8988T (cell line): ENCODE measurements around the gene MCCC2.
"Not testable (repeated sequence)": the region's sequence is repeated elsewhere in the genome, so short reads cannot be mapped to it uniquely, and the experiment has no call there.

ENCODE experiments used
- DNase-seq: peaks from one replicate; pipeline ENCODE4 v3.0.0; 2011

MCCC2 gene

GRCh38 chr5:71600783-71601182, 13.6 kb downstream of the MCCC2 start:
- DNase-seq: no peak

- DNase-seq: no peak
These were observed 14.3 kb downstream of the MCCC2 start for GRCh38 chr5:71601222-71602026.

GRCh38 chr5:71609916-71610315, 22.8 kb downstream of the MCCC2 start:
- not testable (repeated sequence) for DNase-seq

- DNase-seq: no peak
These were observed 28.7 kb downstream of the MCCC2 start for GRCh38 chr5:71615809-71616208.

GRCh38 chr5:71620630-71621029, 33.5 kb downstream of the MCCC2 start:
- DNase-seq: no peak

- no peak for DNase-seq
These were observed 34.1 kb downstream of the MCCC2 start for GRCh38 chr5:71621268-71621667.

- no peak for DNase-seq
These were observed 34.6 kb downstream of the MCCC2 start for GRCh38 chr5:71621741-71622140.

- no peak for DNase-seq
These were observed 36.2 kb downstream of the MCCC2 start for GRCh38 chr5:71623221-71623794.

GRCh38 chr5:71629950-71630349, 42.8 kb downstream of the MCCC2 start:
- no peak for DNase-seq

- no peak for DNase-seq
These were observed 43.9 kb downstream of the MCCC2 start for GRCh38 chr5:71631070-71631469.

- no peak for DNase-seq
These were observed 45.0 kb downstream of the MCCC2 start for GRCh38 chr5:71632168-71632567.

GRCh38 chr5:71633255-71634155, 46.4 kb downstream of the MCCC2 start:
- DNase-seq: no peak

- no peak for DNase-seq
These were observed 50.0 kb downstream of the MCCC2 start for GRCh38 chr5:71637133-71637532.

- DNase-seq: no peak
These were observed 53.3 kb downstream of the MCCC2 start for GRCh38 chr5:71640408-71640807.

- no peak for DNase-seq
These were observed 57.9 kb downstream of the MCCC2 start for GRCh38 chr5:71645030-71645429.

GRCh38 chr5:71650940-71651339, 63.8 kb downstream of the MCCC2 start:
- DNase-seq: not testable (repeated sequence)

GRCh38 chr5:71651579-71651978, 64.4 kb downstream of the MCCC2 start:
- DNase-seq: no peak

GRCh38 chr5:71652349-71652748, 65.2 kb downstream of the MCCC2 start:
- DNase-seq: no peak

GRCh38 chr5:71652803-71653543, 65.8 kb downstream of the MCCC2 start:
- no peak for DNase-seq

- no peak for DNase-seq
These were observed 71.9 kb downstream of the MCCC2 start for GRCh38 chr5:71658916-71659662.

- DNase-seq: no peak
These were observed 75.2 kb downstream of the MCCC2 start for GRCh38 chr5:71662381-71662780.
